Stimulated activated CD8-positive, alpha-beta memory T cell treated with anti-CD3 and anti-CD28 coated beads, Interleukin-15, amount 100 ng/mL, for 4 hours (primary cell): Measurements from ENCODE around the gene FOXD3.

ENCODE experiments used
- DNase-seq, 2 donors: peaks; one replicate each; pipeline ENCODE4 v3.0.0-alpha.2; 2020; ENCODE audit warnings: low read depth in 2 of 2

The FOXD3 gene

DNA sequence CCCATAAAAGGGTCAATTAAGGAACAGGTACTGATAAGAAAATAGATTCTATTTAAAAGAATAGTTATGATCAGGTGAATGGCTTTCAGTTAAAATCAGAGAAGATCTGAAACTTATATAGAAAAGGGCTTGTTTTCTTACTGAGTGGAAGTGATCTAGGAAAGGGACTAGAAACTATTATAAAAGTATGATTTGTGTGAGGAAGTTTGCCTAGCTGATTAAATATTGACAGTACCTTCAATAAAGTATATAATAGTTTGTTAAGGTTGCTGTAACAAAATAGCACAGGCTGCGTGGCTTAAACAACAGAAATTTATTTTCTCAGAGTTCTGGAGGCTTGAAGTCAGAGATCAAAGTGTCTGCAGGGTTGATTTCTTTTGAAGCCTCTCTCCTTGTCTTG is 39.7 kb downstream of the FOXD3 start:
- DNase-seq = no peak

DNA sequence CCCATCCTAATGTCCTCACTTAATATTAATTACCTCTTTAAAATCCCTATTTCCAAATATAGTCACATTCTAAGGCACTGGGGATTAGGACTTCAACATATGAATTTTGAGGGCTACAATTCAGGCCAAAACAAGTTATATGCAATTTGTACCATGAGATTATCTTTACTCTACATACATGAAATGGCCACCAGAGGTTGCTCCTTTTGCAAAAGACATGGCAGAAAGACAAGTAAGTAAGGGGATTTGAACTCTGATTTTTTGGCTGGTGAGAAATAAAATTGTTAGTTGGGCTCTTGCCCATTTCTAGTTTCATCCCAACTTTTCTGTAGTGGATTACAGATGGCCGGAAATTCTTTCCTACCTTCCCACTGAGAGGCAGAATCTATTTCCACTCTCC is 40.2 kb downstream of the FOXD3 start:
- DNase-seq = no peak

DNA sequence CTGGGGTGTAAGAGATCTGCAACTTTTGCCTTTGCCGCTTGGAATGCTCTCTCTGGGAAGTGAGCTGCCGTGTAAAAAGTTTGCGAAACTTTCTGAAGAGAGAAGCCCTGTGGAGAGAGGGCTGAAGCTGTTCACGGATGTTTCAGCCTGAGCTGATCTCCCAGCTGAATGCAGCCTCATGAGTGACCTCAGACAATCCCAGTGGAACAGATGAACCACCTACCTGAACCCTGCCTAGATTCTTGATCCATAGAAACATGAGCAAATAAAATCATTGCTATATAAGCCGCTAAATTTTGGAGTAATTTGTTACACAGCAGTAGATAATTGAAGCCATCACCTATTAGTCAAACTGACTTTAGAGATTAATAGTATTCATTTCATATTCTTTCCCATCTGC is 40.6 kb downstream of the FOXD3 start:
- DNase-seq = no peak

DNA sequence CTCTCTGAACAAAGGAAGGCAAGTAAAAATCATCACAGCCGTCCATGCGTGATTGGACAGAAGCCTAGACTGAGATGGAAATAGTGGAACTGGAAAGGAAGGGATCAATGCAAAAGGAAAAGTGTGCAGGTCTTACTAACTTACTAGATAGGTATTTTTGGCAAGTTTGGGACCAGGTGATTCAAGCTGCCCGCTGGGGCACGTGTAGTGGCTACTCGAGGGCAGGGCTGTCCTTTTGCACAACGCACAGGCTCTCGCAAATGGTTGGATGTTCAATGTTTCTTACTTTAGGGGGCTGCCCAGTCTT is 44.5 kb downstream of the FOXD3 start:
- no peak for DNase-seq

DNA sequence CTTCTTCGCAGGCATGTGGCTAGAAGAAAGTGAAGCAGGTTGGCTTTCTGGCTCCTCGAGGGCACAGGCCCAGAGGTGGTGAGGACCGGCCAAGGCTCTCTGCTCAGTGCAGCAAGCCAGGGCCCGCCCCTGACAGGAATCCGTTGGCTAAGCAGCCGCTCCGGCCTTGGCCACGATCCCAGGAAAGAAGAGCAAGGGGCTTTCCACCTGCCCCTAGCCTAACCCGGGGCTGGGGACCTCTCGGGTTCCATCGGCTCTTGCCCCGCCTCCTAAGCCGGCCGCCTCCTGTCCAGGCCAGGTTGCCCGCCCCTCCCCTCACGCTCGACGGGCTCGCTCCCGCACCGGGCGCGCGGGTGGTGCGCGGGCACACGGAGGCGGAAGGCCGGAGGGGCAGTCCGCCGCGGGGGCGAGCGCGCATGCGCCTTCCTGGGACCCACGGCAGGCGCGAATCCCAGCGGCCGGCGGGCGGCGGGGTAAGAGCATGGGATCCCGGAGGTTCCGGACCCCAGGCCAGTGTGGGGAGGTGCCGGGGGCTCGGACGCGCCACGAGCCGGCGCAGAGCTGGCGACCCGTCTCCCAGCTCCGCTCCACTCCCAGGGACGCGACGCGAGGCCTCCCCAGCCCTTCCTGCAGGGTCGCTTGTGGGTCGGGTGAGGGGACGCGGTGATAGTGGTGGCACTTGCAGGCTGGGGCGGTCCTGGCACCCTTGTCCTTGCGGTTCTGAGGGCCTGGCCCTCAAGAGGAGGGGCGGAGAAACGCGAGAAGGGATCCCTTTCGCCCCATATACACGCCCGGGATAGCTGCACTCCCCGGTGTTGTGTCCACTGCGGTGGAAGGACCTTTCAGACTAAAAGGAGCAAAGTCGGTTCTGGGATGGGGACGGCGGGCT is 45.1 kb downstream of the FOXD3 start, which contains the start of gene ALG6:
Gene ALG6, plus strand, starts transcription at position 413 of the 889 bp plus-strand sequence. CDS start 3,351 bp downstream, outside the sequence.
- peak; percentile 75 to 89 for DNase-seq

GRCh38 chr1:63368131-63368530 is 45.8 kb downstream of the FOXD3 start:
- no peak for DNase-seq
